GM19467 (cell line): Measurements from ENCODE around the gene PRSS27.

Experiments used
- ATAC-seq: cut with Tn5 transposase; IDR thresholded peaks from one replicate; pipeline ENCODE4 v1.9.1; 2021; ENCODE audit warnings: mild to moderate bottlenecking, moderate library complexity; ENCODE audit not compliant: unreplicated experiment

The PRSS27 gene

GRCh38 chr16:2710711-2711231, 9.3 kb downstream of the PRSS27 start:
- no peak for ATAC-seq

- no peak for ATAC-seq
These were observed 9.9 kb downstream of the PRSS27 start for GRCh38 chr16:2710021-2710710.

DNA sequence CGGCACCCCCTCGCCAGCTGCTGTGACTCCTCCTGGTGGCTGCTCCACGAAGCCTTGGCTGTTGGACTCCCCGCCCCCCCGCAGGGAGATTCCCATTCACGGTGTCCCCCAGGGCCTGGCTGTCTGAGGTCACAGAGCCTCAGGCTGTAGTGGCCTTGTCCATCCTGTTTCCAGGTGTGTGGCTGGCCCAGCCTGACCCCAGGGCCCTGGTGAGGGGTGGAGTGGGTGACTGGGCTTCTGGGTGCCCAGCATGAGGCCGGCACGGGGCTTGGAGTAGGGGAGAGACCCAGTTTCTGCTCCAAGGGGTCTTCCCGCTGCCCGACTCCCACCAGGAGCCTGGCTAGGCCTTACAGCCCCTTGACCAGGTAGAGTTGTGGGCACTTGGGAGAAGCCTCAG, 10.4 kb downstream of the PRSS27 start:
- no peak for ATAC-seq

GRCh38 chr16:2708955-2709587, 11.0 kb downstream of the PRSS27 start:
- no peak for ATAC-seq

GRCh38 chr16:2708290-2708639, 11.8 kb downstream of the PRSS27 start:
- no peak for ATAC-seq

DNA sequence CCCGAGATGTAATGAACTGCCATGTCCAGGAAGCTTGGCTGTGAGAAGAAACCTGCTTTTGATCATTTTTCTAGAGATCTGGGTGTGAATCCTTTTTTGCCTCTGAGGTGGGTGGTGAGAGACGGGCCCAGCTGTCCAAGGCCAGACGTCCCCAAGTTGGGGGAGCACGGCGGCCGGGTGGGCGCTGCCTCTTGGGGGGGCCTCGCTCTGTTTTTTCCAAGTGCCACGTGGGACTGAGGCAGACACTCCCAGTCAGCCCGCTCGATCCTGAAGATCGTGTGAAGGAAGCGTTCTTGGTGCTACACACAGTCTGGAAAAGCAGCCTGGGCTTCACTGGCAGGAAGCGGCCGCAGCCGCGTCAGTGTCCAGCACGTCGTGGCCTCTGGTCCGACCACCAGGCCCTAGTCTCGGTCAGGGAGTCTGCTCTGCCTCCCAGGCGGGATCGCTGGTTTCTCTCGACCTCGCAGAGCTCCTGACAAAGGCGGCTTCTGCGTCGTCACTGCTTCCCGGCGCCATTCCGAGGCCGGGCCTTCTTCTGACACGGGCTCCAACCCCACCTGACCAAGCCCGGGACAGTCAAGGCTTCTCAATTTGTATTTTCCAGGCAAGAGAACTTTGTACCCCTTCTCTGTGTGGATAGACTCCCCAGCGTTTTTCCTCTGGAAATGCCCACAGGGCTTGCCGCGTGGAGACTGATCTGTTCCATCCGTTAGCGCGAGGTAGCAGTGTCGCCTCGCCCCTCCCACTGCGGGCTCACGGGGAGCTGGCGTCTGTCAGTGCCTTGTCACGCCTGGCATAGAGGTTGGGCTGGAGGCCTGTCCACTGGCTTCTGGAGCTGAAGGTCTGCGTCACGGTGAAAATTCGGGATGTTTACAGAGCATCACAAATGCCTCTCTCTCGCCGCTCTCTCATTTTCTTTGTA, 12.4 kb downstream of the PRSS27 start:
- ATAC-seq = no peak

GRCh38 chr16:2706611-2707311, 13.3 kb downstream of the PRSS27 start:
- no peak for ATAC-seq

GRCh38 chr16:2706085-2706484, 13.9 kb downstream of the PRSS27 start:
- no peak for ATAC-seq

- ATAC-seq = no peak
These were observed 14.7 kb downstream of the PRSS27 start for GRCh38 chr16:2705351-2705750.

- no peak for ATAC-seq
These were observed 15.1 kb downstream of the PRSS27 start for GRCh38 chr16:2704983-2705275.

DNA sequence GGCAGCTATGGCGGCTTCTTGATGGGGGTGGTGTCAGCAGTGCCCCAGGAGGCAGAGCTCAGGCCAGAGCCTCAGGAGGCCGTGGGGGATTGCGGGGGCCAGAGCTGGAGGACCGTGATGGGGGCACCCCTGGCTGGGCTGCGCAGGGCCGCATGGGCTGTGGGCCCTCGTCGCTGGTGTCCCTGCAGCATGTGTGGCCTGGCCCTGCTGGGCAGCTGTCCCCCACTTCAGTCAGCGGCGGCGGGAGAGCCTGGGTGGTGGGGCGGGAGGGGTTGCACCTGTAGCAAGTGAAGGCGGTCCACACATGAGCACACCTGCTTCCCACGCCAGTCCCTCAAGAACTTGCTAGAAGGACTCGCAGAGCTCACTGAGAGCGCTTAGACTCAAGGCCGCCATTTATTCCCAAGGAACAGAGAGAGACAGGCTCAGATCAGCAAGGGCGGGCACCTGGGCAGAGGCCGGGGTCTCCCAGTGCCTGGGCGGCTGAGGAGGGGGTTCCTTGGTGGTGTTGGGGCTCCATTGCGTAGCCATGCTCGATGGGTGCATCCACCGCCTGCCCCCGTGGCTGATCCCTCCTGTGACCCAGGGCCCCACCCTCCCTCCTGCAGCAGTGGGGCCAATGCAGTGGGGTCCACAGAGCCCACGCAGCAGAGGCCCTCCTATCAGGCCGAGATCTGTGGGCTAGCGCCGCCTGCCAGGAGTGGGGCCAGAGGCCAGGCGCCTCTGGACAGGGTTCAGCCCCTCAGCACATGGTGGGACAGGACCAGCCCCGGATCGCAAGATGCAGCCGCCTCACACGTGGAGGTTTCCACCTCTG, 15.7 kb downstream of the PRSS27 start:
- ATAC-seq = no peak

DNA sequence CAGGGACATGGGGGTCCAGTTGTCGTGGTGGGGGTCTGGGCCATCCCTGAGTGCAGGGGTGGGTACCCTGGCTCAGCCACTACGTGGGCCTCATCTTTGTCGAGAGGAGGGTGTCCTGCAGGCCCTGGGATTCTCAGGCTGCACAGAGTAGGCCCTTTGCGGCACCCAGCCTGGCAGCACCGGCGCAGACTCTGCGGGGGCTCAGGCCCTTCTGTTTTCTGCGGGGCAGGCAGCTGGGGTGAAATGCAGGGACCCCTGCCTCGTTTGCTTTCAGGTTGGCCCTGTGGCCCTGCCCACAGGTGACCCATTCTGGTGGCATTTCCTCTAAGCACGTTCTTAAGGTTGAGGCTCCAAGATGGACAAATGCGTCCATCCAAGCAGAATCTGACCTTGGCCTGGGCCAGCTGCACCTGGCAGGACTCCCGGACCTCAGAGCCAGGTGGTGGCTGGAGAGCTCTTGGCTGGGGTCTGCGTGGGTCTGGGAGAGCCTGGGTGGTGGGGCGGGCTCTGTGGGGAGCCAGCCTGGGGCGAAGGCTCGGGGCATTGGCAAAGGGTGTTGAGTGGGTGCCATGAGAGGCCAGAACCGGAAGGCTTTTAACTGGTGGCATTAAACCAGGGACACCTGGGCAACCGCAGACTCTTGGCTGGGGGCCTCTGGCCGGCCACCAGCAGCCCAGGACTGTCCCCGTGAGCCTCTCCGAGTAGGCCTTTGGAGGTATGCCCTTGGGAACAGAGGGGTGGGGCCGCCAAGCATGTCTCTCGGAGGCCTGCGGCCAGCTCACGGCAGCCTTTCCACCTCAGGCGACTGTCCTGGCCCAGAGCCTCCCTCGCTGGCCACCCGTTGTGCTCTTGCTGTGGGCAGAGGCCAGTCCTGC, 16.9 kb downstream of the PRSS27 start:
- ATAC-seq = no peak

GRCh38 chr16:2702438-2702825, 17.6 kb downstream of the PRSS27 start:
- ATAC-seq = no peak

- ATAC-seq = no peak
These were observed 18.1 kb downstream of the PRSS27 start for GRCh38 chr16:2701713-2702437.

DNA sequence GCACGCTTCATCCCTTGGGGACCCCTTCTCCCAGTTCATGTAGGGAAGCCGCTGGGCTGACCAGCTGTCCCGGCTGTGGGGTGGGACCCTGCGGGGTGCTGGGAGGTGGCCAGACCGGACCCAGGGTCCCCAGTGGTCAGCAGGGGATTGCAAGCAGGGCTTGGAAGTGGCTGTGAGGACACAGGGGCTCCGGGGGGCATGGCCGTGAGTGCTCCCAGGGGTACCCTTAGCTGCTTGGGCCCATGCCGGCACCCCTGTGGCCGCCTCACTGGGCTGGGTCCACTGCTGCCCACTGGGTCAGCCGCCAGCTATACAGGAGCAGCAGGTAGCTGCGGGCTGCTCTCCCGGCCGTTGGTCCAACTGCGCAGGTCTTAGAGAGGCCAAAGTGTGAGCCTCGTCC, 18.8 kb downstream of the PRSS27 start:
- ATAC-seq = no peak

DNA sequence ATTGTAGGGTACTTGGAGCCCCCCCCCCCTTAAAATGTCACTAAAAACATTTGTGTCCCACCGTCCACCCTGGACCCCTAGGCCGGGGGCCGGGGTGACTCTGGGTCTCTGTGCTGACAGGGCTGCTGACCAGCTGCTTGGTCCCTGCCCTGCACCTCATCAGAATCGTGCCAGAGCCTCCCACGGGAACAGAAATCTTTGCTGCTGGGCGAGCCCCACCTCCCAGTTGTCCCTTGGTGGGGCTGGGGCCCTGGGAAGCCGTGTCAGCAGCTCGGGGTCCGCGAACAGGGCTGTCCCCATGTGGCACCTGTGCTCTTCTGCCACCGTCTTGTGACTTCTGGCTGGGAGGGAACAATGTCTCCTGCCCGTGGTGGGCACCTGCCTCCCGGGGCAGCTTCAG, 19.2 kb downstream of the PRSS27 start:
- ATAC-seq = no peak

GRCh38 chr16:2699791-2700600, 20.0 kb downstream of the PRSS27 start:
- ATAC-seq = no peak
